Measurements from ENCODE around the gene GPAM.
A peak's percentile ranks its signal among the peaks of the same experiment; 100 is the strongest.
"Not testable (repeated sequence)": the region's sequence is repeated elsewhere in the genome, so short reads cannot be mapped to it uniquely, and the experiment has no call there.

The GPAM gene

GRCh38 chr10:112131346-112131745, 52.2 kb downstream of the GPAM start:
- DNase-seq: no peak

- DNase-seq: no peak
These were observed 56.7 kb downstream of the GPAM start for GRCh38 chr10:112126901-112127300.

DNA sequence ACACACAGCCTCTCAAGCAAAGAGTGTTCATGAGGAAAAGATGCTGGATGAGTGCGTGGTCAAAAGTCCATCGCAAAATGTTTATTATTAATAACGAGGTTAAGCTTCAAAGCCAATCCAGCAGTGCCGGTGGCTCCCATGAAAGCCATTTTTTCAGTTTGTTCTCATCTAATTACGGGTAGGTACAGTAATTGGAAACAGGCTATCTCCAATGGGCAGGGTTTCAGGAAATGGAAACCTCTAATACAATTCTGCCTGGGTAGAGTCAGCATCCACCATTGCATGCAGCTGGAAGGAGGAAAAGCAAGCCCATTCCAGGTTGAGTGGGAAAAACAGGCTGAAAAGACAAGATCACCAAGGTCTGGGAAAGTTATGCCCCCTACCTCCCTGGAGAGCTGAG, 57.4 kb downstream of the GPAM start:
- DNase-seq: no peak

DNA sequence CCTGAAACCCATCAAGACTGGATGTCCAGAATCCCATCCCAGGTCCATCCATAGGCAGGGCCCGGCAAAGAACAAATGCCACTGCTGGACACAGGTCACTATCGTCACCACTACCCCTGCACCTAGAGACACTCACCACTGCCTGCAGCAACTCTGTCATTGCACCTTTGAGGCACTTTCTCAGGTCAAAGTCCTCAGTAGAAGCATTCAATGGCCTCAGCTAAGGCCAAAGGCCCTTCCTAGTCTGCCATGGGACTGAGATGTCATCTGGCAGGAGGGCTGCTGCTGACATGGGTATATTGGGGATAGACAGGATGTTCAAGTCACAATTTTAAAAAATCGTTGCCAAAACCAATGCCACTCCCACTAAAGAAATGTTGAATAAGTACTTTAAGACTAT, 58.7 kb downstream of the GPAM start:
- DNase-seq: no peak

- no peak for DNase-seq
These were observed 60.7 kb downstream of the GPAM start for GRCh38 chr10:112122827-112123226.

DNA sequence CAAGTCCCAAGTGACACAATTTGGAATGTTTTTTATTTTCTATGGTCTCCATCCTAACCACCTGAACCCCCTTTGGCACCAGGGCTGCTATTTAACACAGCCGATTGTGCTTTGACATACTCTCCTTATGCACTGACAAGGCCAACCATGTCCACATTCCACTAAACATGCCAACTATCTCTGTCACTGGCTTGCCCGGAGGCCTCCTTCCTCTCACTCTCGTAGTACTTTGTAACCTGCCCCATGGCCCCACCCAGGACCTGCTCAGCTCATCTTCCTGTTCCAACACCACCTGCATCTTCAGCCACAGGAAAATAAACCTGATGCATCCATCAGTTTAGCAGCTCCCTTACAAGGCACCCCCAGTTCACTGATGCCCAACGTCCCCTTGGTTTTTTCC, 63.1 kb downstream of the GPAM start:
- no peak for DNase-seq

DNA sequence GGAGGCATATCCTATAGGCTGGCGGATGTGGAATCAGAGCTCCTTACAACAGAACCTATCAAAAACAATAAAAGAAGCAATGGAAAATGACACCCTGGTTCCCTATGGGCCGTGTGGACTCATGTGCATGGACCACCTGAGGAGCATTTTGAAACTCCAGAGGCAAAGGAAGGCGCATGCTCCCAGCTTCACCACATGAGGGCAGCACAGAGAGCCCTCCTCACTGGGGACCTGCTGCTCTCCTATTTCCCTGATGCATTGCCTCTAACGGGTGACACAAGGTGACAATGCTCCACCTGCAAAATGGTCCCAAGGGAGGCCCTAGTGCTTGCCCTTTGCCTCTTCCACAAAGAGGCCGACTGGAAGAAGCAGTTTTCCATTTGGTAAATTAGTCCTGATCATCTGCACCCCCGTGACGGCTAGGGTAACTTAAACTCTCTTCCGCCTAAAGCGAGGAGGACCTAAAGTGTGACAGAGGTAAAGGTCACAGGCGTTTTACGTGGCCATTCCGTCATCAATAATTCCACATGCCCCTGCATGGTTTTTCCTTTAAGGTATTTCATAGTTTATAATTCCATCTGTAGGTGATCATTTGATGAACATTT, 67.7 kb downstream of the GPAM start:
- DNase-seq: peak; percentile 12 to 26

GRCh38 chr10:112109779-112110178, 73.8 kb downstream of the GPAM start:
- DNase-seq: not testable (repeated sequence)
